Stomach (tissue), 4 donors: ENCODE data around the gene CCDC86.

ENCODE experiments used
- POLR2AphosphoS5 ChIP-seq, 3 donors: sonication (generic); formaldehyde crosslinking; IDR thresholded peaks; one replicate each; pipeline ENCODE4 v1.6.1; 2016; ENCODE audit warnings: antibody characterized with exemption in 3 of 3
- TF ChIP-seq, protein P1 (sequence below), 7 experiments: fragments of 450-650 bp in 4 of 7; fragments of 200-600 bp in 3 of 7; sonication (generic) in 3 of 7; IDR thresholded peaks; one replicate each; pipeline ENCODE4 v1.5.1; 2016 to 2019; ENCODE audit warnings: antibody characterized with exemption in 7 of 7, control low read depth in 2 of 7, mild to moderate bottlenecking in 1 of 7

DNA sequence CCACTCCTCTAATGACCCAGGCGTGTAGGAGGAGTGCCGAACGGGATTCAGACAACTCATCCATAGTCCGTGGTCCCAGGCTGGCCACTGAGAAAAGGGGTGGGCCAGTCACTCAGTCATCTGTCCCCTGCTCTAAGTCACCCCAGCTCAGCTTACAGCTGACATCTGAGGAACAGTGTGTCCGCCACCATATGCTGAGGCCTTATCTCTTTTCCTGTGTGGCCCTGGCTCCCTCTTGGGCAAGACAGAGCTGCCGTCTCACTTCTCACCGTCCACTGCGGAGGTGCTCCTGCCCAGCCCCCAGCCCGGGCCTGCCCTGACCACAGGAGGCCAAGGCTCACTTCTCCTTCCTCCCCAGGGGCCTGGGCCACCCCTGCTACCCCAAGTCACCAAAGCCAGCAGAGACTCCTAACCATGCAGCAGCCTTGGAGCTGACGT, 6.8 kb downstream of the CCDC86 start:
- no peak for TF ChIP-seq POLR2AphosphoS5 (IDR thresholded peaks at IDR 0.05)
- TF ChIP-seq, protein P1, sequence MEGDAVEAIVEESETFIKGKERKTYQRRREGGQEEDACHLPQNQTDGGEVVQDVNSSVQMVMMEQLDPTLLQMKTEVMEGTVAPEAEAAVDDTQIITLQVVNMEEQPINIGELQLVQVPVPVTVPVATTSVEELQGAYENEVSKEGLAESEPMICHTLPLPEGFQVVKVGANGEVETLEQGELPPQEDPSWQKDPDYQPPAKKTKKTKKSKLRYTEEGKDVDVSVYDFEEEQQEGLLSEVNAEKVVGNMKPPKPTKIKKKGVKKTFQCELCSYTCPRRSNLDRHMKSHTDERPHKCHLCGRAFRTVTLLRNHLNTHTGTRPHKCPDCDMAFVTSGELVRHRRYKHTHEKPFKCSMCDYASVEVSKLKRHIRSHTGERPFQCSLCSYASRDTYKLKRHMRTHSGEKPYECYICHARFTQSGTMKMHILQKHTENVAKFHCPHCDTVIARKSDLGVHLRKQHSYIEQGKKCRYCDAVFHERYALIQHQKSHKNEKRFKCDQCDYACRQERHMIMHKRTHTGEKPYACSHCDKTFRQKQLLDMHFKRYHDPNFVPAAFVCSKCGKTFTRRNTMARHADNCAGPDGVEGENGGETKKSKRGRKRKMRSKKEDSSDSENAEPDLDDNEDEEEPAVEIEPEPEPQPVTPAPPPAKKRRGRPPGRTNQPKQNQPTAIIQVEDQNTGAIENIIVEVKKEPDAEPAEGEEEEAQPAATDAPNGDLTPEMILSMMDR (IDR thresholded peaks at IDR 0.05): no peak
